SK-N-SH treated with all-trans-retinoic acid at 6 μM for 48 hours (cell line): ENCODE data around the gene A2M.

ENCODE experiments used
- ATAC-seq: fragments of 200-7000 bp; cut with Tn5 transposase; 3 replicates; pipeline ENCODE4 v1.9.1; 2020; ENCODE audit warnings: mild to moderate bottlenecking, moderate library complexity
- ARNTL ChIP-seq: fragments of 450-650 bp; formaldehyde crosslinking; IDR thresholded peaks from 2 replicates; pipeline ENCODE4 v1.5.0; 2020; ENCODE audit warnings: low read depth, mild to moderate bottlenecking, moderate library complexity, borderline replicate concordance
- BACH2 ChIP-seq: fragments of 250-450 bp; sonication (Bioruptor Pico); IDR thresholded peaks from 2 replicates; pipeline ENCODE4 v1.9.0; 2021; ENCODE audit warnings: mild to moderate bottlenecking, borderline replicate concordance
- GLIS3 ChIP-seq: fragments of 250-450 bp; sonication (Bioruptor Pico); IDR thresholded peaks from 2 replicates; pipeline ENCODE4 v1.5.0; 2020; ENCODE audit warnings: mild to moderate bottlenecking, moderate library complexity
- ISL1 ChIP-seq: fragments of 250-450 bp; sonication (Bioruptor Pico); IDR thresholded peaks from 2 replicates; pipeline ENCODE4 v2.1.2; 2022; ENCODE audit warnings: mild to moderate bottlenecking, moderate library complexity
- OSR1 ChIP-seq: fragments of 250-450 bp; sonication (Bioruptor Pico); IDR thresholded peaks from 2 replicates; pipeline ENCODE4 v1.8.0; 2022; ENCODE audit warnings: moderate library complexity, mild to moderate bottlenecking, inconsistent platforms
- PPARA ChIP-seq: fragments of 250-450 bp; sonication (Bioruptor Pico); IDR thresholded peaks from 2 replicates; pipeline ENCODE4 v1.5.0; 2020; ENCODE audit warnings: mild to moderate bottlenecking, borderline replicate concordance
- RARB ChIP-seq: fragments of 250-450 bp; sonication (Bioruptor Pico); IDR thresholded peaks from 2 replicates; pipeline ENCODE4 v1.8.0; 2021; ENCODE audit warnings: mild to moderate bottlenecking, moderate library complexity
- SNAI2 ChIP-seq: fragments of 250-450 bp; sonication (Bioruptor Pico); IDR thresholded peaks from 2 replicates; pipeline ENCODE4 v1.5.0; 2020; ENCODE audit warnings: mild to moderate bottlenecking, moderate library complexity
- TCF4 ChIP-seq: fragments of 250-450 bp; sonication (Bioruptor Pico); IDR thresholded peaks from 2 replicates; pipeline ENCODE4 v1.8.0; 2021; ENCODE audit warnings: mild to moderate bottlenecking, moderate library complexity, borderline replicate concordance
- TOX ChIP-seq: fragments of 250-450 bp; sonication (Bioruptor Pico); IDR thresholded peaks from 2 replicates; pipeline ENCODE4 v1.8.0; 2021; ENCODE audit warnings: mild to moderate bottlenecking, moderate library complexity, borderline replicate concordance
- ZC3H10 ChIP-seq: fragments of 250-450 bp; sonication (Bioruptor Pico); IDR thresholded peaks from 2 replicates; pipeline ENCODE4 v1.5.1; 2021; ENCODE audit warnings: mild to moderate bottlenecking, moderate library complexity
- ZFP30 ChIP-seq: fragments of 450-650 bp; formaldehyde crosslinking; IDR thresholded peaks from 2 replicates; pipeline ENCODE4 v1.5.0; 2022; ENCODE audit warnings: mild to moderate bottlenecking, moderate library complexity
- ZNF565 ChIP-seq: fragments of 450-650 bp; formaldehyde crosslinking; conservative IDR thresholded peaks from 2 replicates; pipeline ENCODE4 v1.5.0; 2020; ENCODE audit warnings: low read depth, mild to moderate bottlenecking, moderate library complexity
- ZNF8 ChIP-seq: fragments of 450-650 bp; formaldehyde crosslinking; IDR thresholded peaks from 2 replicates; pipeline ENCODE4 v1.5.0; 2020; ENCODE audit warnings: mild to moderate bottlenecking, moderate library complexity
- TF ChIP-seq, protein P1 (sequence below): fragments of 250-450 bp; sonication (Bioruptor Pico); IDR thresholded peaks from 2 replicates; pipeline ENCODE4 v1.8.0; 2020; ENCODE audit warnings: mild to moderate bottlenecking, moderate library complexity, borderline replicate concordance
- TF ChIP-seq, protein P2 (sequence below): fragments of 250-450 bp; sonication (Bioruptor Pico); IDR thresholded peaks from 2 replicates; pipeline ENCODE4 v1.5.0; 2020; ENCODE audit warnings: mild to moderate bottlenecking, moderate library complexity
- TF ChIP-seq, protein P3 (sequence below): fragments of 250-450 bp; sonication (Bioruptor Pico); IDR thresholded peaks from 2 replicates; pipeline ENCODE4 v1.8.0; 2021; ENCODE audit warnings: low read depth, mild to moderate bottlenecking, moderate library complexity, borderline replicate concordance
- TF ChIP-seq, protein P4 (sequence below): fragments of 250-450 bp; sonication (Bioruptor Pico); IDR thresholded peaks from 2 replicates; pipeline ENCODE4 v1.5.1; 2021; ENCODE audit warnings: mild to moderate bottlenecking, moderate library complexity

The A2M gene

DNA sequence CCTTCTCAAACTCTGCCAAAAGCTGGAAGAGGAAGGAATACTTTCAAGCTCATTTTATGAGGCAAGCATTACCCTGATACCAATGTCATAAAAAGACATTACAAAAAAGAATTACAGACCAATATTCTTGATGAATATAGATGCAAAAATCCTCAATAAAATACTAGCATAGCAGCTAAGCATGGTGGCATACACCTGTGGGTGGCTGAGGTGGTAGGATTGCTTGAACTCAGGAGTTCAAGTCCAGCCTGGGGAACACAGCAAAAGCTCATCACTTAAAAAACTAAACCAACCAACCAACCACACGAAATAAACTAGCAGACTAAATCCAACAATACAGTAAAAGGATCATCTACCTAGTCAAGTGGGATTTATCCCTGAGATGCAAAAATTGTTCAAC lies 29.6 kb downstream of the A2M start:
- no peak for ATAC-seq
- TF ChIP-seq GLIS3, result no peak
- no peak for TF ChIP-seq TCF4 (CRISPR knock-in tag)
- TF ChIP-seq, protein P1, sequence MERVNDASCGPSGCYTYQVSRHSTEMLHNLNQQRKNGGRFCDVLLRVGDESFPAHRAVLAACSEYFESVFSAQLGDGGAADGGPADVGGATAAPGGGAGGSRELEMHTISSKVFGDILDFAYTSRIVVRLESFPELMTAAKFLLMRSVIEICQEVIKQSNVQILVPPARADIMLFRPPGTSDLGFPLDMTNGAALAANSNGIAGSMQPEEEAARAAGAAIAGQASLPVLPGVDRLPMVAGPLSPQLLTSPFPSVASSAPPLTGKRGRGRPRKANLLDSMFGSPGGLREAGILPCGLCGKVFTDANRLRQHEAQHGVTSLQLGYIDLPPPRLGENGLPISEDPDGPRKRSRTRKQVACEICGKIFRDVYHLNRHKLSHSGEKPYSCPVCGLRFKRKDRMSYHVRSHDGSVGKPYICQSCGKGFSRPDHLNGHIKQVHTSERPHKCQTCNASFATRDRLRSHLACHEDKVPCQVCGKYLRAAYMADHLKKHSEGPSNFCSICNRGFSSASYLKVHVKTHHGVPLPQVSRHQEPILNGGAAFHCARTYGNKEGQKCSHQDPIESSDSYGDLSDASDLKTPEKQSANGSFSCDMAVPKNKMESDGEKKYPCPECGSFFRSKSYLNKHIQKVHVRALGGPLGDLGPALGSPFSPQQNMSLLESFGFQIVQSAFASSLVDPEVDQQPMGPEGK (CRISPR knock-in tag), result no peak
- TF ChIP-seq, protein P2, sequence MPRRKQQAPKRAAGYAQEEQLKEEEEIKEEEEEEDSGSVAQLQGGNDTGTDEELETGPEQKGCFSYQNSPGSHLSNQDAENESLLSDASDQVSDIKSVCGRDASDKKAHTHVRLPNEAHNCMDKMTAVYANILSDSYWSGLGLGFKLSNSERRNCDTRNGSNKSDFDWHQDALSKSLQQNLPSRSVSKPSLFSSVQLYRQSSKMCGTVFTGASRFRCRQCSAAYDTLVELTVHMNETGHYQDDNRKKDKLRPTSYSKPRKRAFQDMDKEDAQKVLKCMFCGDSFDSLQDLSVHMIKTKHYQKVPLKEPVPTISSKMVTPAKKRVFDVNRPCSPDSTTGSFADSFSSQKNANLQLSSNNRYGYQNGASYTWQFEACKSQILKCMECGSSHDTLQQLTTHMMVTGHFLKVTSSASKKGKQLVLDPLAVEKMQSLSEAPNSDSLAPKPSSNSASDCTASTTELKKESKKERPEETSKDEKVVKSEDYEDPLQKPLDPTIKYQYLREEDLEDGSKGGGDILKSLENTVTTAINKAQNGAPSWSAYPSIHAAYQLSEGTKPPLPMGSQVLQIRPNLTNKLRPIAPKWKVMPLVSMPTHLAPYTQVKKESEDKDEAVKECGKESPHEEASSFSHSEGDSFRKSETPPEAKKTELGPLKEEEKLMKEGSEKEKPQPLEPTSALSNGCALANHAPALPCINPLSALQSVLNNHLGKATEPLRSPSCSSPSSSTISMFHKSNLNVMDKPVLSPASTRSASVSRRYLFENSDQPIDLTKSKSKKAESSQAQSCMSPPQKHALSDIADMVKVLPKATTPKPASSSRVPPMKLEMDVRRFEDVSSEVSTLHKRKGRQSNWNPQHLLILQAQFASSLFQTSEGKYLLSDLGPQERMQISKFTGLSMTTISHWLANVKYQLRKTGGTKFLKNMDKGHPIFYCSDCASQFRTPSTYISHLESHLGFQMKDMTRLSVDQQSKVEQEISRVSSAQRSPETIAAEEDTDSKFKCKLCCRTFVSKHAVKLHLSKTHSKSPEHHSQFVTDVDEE, result no peak
- no peak for TF ChIP-seq ZC3H10 (CRISPR knock-in tag)
- no peak for TF ChIP-seq ISL1
- TF ChIP-seq, protein P3, sequence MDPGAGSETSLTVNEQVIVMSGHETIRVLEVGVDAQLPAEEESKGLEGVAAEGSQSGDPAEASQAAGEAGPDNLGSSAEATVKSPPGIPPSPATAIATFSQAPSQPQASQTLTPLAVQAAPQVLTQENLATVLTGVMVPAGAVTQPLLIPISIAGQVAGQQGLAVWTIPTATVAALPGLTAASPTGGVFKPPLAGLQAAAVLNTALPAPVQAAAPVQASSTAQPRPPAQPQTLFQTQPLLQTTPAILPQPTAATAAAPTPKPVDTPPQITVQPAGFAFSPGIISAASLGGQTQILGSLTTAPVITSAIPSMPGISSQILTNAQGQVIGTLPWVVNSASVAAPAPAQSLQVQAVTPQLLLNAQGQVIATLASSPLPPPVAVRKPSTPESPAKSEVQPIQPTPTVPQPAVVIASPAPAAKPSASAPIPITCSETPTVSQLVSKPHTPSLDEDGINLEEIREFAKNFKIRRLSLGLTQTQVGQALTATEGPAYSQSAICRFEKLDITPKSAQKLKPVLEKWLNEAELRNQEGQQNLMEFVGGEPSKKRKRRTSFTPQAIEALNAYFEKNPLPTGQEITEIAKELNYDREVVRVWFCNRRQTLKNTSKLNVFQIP, result no peak
- TF ChIP-seq ZNF565 (CRISPR knock-in tag), result no peak
- TF ChIP-seq ZNF8, result no peak
- TF ChIP-seq SNAI2, result no peak

DNA sequence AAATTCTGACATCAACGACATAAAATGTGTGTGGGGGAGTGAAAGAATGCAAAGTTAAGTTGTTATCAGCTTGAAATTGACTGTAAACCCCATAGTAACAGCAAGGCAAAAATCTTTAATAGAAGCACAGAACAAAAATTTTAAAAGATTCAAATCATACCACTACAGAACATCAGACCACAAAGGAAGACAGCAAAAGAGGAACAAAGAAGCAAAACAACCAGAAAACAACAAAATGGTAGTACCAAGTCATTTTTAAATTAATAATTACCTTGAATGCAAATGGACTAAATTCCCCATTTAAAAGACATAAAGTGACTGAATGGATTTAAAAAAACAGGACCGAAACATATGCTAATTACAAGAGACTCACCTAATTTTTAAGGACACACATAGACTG lies 31.3 kb downstream of the A2M start:
- ATAC-seq, result no peak
- no peak for TF ChIP-seq OSR1 (CRISPR knock-in tag)
- TF ChIP-seq, all 23 proteins: peak for 0

DNA sequence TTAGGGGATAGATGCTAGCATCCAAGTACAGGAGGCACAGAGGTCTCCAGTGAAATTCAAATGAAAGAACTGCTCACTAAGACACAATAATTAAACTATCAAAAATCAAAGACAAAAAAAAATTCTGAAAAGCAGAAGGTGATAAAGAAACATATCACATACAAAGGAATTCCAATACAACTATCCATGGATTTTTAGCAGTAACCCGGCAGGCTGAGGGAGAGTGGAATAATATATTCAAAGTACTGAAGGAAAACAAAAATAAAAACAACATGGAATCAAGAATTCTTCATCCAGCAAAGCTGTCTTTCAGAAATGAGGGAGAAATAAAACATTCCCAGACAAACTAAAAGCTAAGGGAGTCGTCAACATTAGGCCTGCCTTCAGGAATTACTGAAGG lies 31.9 kb downstream of the A2M start:
- TF ChIP-seq PPARA (CRISPR knock-in tag) (no peak), RARB (CRISPR knock-in tag) (no peak), ARNTL (CRISPR knock-in tag) (no peak), TCF4 (CRISPR knock-in tag) (no peak), ZFP30 (CRISPR knock-in tag) (no peak), GLIS3 (no peak), ISL1 (no peak), BACH2 (CRISPR knock-in tag) (no peak), OSR1 (CRISPR knock-in tag) (no peak), ZNF8 (no peak)
- TF ChIP-seq, protein P4, sequence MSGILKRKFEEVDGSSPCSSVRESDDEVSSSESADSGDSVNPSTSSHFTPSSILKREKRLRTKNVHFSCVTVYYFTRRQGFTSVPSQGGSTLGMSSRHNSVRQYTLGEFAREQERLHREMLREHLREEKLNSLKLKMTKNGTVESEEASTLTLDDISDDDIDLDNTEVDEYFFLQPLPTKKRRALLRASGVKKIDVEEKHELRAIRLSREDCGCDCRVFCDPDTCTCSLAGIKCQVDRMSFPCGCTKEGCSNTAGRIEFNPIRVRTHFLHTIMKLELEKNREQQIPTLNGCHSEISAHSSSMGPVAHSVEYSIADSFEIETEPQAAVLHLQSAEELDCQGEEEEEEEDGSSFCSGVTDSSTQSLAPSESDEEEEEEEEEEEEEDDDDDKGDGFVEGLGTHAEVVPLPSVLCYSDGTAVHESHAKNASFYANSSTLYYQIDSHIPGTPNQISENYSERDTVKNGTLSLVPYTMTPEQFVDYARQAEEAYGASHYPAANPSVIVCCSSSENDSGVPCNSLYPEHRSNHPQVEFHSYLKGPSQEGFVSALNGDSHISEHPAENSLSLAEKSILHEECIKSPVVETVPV, result no peak
- TF ChIP-seq, protein P3, result no peak
- no peak for ATAC-seq

DNA sequence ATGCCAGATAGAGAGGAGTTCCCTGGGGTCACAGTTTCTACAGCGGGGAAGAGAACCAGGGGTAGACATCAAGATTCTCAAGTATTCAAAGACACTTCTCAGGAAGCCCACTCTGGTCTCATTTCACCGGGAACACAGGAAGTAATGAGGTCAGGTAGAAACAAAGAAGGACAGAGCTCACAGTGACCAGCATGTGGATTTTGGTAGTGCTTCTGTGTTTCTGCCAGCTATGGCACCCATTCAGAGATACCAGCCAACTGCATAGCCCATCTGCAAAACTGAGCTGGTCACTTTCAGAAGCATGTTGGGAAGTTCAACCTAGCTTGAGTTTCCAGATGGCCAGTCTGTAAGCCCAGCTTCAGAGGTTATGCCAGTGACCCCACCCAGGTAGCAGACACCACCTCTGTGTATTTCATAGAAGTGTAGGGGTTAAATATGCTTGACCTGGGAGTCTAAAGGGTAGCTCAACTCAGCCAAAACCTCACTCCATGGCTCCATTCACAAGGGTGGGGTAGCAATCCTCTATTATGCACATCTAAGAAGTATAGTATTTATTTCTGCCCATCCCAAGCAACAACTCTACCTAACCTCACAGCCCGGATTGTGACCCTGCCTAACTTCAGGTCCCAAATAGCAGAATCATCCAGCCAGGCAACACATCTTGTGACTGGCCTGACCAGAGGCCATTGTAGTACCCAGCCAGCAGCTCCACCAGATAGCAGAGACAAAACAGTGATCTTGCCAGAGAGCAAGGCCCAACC lies 33.9 kb downstream of the A2M start:
- TF ChIP-seq SNAI2 (no peak), ZNF565 (CRISPR knock-in tag) (no peak), RARB (CRISPR knock-in tag) (no peak), TOX (CRISPR knock-in tag) (no peak), BACH2 (CRISPR knock-in tag) (no peak), PPARA (CRISPR knock-in tag) (no peak)
- TF ChIP-seq, protein P4, result no peak
- TF ChIP-seq, protein P2, result no peak
- TF ChIP-seq, all 23 proteins: peak for 0
- no peak for ATAC-seq
